ENCODE data around the gene FAM219B. TPM values are rescaled to one million over a fixed set of nuclear protein-coding genes. Genes with fewer than 3 reads are reported as not detected.

Gene FAM219B
- total and polyA plus RNA-seq, 2 of the 8 experiments (the other 6 are each of a cell fraction or from before 2014, with no cell fraction given) = 57.1 to 66.6 TPM

GRCh38 chr15:74902295-74903075 is 4.2 kb downstream of the FAM219B start (continued):
- no peak for TF ChIP-seq CHD7 (IDR thresholded peaks at IDR 0.05; ENCODE audit: insufficient replicate concordance, low read length)
- TF ChIP-seq GTF2F1 (IDR thresholded peaks at IDR 0.05; ENCODE audit: borderline replicate concordance, low read depth, low read length) = no peak
- TF ChIP-seq EGR1 (IDR thresholded peaks at IDR 0.05; ENCODE audit: borderline replicate concordance, low read depth, low read length) = no peak
- TF ChIP-seq SP1 (IDR thresholded peaks at IDR 0.05; ENCODE audit: low read depth, low read length) = no peak
- TF ChIP-seq HDAC6 (IDR thresholded peaks at IDR 0.05; ENCODE audit: low read depth, low read length) = no peak

All from H1 (cell line).